ENCODE results near the gene B3GNT8.
"Not testable (repeated sequence)": the region's sequence is repeated elsewhere in the genome, so short reads cannot be mapped to it uniquely, and the experiment has no call there.

B3GNT8 gene

DNA sequence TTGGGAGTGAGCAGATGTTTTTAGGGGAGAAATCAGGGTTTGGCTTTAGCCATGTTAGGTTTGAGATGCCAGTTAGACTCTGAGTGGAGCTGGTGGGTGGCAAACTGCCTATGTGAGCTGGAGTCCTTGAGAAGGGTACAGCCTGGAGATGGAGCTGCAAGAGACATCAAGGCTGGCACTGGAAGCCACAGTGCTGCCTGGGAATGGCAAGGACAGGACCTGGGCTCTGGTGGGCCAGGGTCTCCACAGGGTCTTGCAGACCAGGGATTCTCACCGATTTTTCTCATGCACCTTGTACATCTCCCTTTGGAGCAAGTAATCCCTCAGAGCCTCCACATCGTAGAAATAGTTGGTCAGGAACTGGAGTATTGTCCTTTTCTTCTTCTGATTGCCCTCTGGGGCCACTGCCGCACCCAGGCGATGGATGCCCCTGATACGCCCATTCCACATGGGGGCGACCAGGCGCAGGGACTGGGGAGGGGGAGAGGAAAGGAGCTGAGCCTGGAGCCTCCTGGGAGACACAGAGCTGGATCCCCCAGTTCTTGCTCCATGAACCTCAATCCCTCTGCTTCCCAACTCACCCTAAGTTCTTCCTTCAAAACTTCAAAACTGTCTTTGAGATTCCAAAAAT, 10.9 kb upstream of the B3GNT8 start:
- no peak for DNase-seq (ENCODE audit: low spot score)

DNA sequence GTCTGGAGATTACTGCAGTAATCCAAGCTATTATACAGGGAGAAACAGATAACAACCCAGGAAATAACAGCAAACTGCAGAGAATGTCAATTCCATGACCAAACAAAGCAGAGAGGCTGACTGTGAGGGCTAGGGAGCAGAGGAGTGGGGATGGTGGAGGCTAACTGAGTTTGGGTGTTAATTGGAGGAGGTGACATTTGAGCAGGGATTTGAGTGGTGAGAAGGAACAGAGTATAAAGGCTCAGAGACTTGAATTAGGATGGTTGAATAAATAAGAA, 9.4 kb upstream of the B3GNT8 start:
- no peak for DNase-seq (ENCODE audit: low spot score)

DNA sequence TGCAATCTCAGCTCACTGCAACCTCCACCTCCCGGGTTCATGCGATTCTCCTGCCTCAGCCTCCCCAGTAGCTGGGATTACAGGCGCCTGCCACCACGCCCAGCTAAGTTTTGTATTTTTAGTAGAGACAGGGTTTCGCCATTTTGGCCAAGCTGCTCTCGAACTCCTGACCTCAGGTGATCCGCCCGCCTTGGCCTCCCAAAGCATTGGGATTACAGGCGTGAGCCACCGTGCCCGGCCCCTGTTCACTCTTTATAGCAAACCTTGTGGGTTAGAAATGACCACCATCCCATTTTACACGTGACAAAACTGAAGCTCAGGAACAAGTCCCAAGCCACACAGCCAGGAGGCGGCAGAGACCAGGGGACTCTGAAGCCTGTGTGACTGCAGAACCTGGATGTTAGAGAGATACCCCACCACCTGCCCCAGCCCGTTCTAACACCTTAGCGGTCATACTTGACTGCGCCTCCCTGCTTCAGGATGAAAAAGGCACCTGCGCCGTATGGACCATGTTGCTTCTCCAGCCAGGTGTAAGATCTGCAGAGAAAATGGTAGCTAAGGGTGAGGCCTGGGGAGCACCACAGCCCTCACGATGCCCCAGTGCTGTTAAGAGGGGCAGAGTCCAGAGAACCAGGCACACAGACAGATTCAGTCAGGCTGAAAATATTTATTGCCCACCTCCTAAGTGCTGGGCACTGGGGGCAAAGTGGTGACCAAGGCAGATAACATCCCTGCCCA, 8.9 kb upstream of the B3GNT8 start:
- DNase-seq (ENCODE audit: low spot score): no peak

DNA sequence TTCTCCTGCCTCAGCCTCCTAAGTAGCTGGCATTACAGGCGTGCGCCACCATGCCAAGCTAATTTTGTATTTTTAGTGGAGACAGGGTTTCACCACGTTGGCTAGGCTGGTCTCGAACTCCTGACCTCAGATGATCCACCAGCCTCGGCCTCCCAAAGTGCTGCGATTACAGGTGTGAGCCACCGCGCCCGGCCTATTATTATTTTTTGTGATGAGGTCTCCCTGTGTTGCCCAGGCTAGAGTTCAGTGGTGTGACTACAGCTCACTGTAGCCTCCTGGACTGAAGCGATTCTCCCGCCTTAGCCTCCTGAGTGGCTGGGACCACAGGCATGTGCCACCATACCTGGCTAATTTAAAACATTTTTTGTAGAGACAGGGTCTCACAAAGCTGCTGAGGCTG, 8.2 kb upstream of the B3GNT8 start:
- DNase-seq (ENCODE audit: low spot score): not testable (repeated sequence)

DNA sequence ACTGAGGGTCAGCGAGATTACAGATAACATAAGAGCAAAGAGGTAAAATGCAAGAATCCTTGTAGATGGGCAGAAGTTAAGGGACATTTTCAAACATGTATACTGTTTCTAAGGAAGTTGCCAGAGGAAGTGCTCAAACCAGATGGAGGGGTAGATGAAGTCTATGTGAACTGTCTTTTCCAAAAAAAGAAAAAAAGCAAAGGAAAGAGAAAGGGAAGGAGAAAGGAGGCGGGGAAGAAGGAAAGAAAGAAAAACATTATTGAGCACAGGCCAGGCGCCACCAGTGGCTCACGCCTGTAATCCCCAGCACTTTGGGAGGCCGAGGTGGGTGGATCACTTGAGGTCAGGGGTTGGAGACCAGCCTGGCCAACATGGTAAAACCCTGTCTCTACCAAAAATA, 7.3 kb upstream of the B3GNT8 start:
- no peak for DNase-seq (ENCODE audit: low spot score)

DNA sequence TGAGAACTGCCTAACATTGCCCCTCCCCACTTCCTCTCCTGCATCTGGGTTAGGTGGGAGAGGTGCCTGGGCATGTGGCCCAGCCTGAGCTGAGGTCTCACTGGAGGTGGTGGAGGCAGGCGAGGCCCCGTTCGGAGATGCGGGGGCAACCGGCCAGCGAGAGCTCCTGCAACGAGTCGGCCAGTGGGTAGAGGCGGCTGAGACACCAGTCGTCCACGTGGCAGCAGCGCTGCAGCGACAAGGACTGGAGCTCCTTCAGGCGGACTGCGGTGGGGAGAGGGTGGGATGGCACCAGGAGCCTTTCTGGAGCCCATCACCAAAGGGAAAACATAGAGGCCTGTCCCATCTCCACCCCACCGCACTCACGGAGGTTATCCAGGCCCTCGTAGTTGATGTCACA, 6.0 kb upstream of the B3GNT8 start:
- DNase-seq (ENCODE audit: low spot score): no peak

DNA sequence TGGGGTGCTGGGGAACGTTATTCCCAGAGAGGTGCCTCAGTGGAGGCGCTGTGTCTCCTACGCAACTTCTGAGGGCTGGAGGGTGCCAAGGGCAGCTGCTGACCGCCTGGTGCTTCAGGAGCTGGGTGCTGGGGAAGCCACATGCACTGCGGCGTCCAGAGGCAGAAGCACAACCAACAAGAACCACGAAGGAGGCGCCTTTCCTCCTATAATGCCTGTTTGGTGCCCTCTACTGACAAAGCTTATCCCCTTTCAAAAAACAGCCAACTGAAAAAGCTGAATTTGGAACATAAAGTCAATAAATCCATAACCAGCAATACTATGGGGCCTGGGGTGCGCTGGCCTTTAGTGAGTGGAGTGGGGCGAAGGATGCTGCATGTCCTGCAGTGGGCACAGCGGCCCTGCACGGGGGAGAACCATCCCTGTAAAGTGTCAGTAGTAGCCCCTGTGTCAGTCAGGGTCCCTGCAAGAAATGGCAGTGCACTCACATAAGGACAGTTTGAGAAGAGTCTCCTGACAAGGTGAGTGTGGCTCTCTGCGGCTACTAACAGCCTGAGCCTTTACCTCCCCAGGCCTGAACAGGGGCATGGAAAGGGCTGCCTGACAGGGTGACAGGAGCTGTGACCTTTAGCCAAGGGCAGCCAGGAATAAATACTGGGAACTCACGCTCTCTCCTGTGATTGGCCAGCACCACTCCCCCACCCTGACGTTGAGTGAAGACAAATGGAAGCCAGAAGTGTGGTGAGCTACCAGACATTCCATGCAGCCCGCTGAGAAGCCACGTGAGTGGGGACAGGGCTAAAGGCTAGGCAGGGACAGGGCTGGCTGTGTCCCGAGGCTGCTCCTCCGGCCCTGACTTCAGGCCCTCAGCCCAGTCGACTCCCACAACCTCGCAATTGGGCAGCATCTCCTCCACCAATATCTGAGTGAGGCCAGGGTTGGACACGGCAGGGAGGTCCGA, 4.5 kb upstream of the B3GNT8 start:
- no peak for DNase-seq (ENCODE audit: low spot score)

DNA sequence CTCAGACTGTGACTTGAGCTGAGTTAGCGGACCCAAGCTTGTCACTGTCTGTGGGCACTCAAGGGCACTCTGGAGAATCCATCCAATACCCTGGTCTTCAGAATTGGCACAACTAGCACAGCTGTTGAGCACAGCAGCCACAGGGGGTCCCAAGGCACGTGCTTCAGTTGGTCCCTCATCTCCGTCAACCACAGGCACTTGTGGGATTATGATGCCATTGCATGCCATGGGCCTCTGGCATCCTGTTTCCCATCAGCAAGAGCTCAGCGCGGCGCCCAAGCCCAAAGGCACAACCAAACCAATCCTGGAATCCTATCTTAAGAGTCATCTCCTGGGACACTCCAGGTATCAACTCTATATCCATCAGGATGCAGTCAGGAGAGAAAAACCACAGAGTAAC, 3.7 kb upstream of the B3GNT8 start:
- DNase-seq (ENCODE audit: low spot score): no peak

DNA sequence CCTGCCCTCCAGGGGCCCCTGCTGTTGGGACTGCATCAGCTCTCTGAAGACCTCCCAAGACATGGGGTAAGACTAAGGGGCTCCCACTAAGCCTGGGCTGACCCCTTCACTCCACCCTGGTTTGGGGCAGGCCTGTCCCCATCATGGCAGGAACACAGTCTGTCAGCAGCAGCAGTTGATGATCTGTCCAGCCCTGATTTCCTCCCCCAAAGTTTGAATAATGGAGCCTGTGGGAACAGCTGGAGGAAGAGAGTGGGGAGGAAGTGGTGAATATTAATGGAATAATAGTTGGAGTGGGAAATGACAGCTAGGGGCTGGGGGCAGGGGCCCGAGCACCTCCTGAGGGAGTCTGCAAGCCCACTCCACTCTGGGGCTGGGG, 1.3 kb upstream of the B3GNT8 start:
- DNase-seq (ENCODE audit: low spot score): no peak

DNA sequence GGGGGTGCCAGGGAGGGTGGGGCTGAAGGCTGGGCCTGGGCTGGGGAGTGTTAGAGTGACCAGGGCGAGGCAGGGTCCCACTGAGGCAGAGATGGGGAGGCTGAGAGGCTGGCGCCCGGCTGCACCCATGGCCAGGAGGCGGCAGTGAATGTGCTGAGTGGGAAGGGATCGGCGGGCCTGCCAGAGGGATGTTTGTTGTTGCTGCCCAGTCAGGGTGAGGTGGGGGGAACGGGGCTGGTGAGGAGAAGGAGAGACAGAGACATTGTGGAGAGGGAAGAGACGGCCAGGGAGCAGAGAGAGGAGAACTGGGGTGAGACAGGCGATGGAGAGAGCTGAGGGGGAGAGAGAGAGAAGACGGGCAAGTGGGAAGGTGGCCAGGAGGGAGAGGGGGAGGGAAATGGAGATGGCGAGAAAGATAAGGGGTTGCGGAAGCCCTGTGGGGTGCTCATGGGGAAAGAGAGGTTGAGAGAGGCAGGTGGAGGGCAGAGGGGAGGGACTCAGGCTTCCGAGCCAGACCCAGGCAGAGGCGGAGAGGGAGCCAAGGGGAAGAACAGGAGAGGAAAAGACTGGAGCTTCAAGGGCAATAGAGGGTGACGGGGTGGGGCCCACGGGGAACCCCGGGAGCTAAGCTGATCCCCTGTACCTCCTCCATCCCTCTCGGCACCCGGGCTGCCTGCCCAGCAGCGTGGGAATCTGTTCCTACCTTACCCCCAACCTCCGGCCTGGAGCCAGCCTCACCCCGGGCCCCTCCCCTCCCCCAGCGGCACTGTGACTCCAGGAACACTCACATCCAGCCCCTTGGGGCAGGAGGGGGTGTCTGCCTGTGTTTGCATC, 690 bp upstream of the B3GNT8 start:
- DNase-seq (ENCODE audit: low spot score): no peak

DNA sequence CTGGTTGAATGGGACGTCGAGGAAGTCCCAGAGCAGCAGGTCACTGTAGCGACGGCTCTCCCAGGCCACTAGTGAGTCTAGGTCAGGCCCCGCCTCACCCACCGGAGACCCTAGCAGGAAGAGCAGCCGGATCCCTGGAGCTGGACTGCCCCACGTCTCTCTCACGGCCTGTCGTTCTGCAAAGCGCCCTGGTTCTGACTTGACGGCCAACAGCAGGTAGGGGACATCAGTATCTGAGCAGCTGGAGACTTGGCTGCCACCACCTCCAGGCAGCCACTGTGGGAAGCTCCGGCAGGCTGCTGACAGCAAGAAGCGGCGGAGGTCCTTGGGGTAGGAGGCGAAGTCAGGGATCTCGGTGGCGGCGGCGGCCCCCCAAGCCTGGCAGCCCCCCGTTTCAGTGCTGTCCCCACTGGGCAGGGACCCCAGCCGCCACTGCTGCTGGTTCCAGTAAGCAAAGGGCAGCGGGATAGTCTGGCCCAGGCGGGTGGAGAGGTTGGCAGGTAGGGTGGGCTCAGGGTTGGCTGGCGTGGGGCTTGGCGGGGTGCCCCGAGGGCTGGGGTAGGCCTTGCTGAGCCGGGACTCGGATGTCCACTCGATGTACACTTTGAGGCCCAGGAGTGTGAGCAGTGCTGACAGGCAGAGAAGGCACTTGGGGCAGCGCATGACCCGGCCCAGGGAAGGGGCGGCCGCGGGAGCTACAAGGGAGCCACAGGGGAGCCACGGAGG, 895 bp downstream of the B3GNT8 start:
- DNase-seq (ENCODE audit: low spot score): no peak

DNA sequence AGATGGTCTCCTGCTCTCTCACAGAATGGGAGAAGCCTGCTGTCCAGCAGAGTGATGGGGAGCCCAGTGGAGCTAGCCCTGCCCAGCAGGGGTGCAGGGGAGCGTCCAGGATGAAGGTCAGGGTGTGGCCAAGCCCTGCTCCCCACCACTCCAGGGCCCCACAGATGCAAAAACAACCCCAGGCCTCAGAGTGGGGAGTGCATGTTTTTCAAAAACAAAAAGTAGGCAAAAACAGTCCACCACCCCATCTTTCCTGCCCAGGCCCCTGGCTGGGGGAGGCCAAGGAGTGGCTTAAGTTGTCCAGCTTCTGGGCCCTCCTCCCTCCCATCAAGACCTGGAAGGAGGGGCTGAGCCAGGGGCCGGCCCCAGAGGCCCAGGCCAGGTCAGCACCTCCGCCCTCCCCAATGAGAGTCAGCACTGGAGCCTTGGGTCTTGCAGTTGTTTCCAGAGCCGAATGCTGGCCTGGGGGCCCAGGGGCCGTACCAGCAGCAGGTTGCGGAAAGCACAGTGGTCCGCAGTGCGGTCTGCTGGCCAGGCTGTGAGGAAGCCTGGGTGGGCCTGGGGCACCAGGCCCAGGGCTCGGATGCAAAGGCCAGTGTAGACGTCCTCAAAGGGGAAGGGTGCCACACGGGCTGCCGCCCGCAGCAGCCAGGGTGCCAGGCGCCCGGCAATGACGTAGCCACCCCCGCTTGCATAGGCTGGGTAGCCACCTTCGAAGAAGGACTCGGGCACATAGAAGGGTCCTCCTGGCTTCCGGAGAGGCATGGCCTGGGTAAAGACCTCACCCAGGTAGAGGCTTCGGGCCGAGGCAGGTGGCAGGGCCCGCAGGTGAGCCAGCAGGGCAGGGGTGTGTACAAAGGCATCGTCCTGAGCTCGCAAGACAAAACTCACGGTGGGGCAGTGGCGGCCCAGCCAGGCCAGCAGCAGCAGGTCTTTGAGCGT, 1.7 kb downstream of the B3GNT8 start:
- DNase-seq (ENCODE audit: low spot score): no peak

DNA sequence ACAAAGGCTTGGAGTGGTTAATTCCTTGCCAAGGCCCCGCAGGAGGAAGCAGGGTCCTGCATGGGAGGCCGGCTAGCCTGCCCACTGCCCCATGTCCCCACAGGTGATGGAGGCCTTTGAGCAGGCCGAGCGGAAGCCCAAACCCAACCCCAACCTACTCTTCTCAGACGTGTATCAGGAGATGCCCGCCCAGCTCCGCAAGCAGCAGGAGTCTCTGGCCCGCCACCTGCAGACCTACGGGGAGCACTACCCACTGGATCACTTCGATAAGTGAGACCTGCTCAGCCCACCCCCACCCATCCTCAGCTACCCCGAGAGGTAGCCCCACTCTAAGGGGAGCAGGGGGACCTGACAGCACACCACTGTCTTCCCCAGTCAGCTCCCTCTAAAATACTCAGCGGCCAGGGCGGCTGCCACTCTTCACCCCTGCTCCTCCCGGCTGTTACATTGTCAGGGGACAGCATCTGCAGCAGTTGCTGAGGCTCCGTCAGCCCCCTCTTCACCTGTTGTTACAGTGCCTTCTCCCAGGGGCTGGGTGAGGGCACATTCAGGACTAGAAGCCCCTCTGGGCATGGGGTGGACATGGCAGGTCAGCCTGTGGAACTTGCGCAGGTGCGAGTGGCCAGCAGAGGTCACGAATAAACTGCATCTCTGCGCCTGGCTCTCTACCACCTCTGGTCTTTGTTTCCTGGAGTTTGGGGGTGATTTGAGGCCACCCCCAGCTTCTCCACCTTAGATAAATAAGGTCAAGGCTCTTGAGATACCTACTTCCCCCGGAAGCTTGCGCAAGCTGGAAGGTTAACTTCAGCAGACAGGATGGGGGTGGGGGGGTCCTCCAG, 2.6 kb downstream of the B3GNT8 start:
- DNase-seq (ENCODE audit: low spot score): no peak

DNA sequence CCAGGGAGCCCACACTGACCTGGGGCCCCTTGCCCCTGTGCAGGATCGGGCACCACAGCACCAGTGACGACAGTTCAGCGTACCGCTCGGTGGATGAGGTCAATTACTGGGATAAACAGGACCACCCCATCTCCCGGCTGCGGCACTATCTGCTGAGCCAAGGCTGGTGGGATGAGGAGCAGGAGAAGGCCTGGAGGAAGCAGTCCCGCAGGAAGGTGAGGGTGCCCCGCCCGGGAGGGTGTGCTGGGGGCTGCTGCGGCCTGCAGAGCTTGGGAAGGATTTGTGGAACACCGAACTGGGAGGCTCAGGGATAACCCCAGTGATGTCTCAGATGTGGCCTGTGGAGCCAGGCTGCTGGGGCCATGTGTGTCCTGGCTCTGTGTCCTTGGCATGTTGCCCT, 4.2 kb downstream of the B3GNT8 start:
- no peak for DNase-seq (ENCODE audit: low spot score)

DNA sequence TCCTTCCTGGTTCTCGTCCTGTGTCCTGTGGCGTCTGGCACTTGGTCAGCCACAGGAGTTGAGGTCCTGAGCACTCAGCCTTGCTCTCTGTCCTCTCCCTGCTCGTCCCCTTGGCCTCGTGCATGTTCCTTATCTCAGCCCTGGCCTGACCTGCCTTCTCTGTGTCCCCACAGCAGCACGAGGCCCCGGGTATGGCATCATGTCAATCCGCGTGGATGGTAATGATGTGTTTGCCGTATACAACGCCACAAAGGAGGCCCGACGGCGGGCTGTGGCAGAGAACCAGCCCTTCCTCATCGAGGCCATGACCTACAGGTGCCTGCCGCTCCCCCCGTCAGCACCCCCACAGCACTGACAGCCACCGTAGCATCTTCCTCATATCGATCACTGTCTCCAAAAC, 4.7 kb downstream of the B3GNT8 start:
- DNase-seq (ENCODE audit: low spot score): no peak

DNA sequence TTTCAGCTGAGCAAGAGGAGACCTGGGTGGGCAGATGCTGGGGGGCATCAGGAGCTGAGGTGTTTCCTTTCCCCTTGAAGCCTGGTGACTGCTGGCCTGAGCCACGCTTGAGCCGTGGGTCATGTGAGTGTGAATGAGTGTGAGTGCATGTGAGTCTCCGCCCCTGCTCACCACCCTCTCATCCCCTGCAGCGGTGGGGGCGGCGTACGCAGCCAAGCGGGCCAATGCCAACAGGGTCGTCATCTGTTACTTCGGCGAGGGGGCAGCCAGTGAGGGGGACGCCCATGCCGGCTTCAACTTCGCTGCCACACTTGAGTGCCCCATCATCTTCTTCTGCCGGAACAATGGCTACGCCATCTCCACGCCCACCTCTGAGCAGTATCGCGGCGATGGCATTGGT, 5.2 kb downstream of the B3GNT8 start:
- no peak for DNase-seq (ENCODE audit: low spot score)

DNA sequence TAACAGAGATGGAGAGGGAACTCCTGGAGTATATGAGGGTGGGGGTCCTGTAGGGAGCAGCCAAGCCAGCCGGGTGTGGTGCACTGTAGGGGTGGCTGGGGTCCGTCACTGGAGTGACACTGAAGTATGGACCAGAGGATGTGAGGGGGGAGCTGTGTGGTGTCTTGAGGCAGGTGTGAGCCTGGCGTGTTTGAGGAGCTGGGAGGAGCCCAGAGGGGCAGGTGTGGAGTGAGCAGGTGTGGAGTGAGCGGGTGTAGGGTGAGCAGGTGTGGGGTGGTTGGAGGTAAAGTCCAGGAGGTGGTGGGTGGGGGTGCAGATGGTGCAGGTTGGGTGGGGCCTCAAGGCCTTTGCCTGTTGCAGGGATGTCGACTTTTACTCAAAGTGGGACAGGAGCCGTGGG, 5.9 kb downstream of the B3GNT8 start:
- no peak for DNase-seq (ENCODE audit: low spot score)

DNA sequence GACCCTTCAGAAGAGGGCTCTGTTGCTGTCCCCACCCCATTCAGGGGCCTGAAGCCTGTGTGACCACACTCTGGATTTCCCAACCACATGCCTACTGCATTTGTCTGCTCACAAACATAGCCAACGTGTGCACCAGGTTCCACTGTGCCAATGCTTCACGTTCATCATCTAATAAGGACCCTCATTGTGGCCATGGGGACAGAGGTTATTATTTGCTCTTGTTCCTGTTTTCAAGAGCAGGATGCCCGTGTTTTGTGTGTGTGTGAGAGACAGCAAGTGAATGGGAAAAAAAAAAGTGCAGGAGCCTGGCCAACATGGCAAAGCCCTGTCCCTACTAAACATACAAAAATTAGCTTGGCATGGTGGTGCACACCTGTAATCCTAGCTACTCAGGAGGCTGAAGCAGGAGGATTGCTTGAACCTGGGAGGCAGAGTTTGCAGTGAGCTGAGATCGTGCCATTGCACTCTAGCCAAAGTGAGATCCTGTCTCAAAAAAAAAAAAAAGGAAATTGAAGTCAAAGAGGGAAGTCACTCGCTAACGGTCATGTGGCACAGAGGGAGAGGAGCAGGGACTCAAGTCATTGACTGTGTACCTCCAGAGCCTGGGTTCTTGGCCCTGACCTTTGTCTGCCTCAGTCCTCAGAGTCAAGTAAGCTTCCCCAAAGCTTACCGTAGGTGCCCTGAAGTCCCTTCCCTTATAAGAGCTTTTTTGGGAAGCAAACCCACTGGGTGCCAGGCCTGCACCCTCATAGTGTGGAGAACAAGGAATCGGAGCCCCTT, 6.9 kb downstream of the B3GNT8 start:
- DNase-seq (ENCODE audit: low spot score): no peak

DNA sequence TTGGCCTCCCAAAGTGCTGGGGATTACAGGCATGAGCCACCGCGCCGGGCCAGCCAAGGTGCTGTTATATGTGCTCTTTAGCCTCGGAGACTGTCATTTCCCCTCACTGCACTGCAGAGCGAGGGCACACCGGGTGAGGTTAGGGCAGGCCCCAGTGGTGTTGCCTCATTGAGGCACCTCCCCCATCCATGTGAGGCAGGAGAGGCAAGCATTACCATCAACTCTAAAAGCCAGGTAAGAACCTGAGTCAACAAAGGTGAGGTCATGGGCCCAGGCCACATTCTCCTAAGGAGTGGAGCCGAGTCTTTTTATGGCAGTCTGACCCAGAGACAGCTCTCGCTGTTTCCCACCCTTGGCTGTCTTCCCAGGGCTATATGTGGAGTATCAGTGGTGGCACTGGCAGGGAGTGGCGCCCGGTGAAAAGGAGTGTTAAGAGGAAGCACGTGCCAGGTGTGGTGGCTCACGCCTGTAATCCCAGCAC, 10.9 kb downstream of the B3GNT8 start:
- DNase-seq (ENCODE audit: low spot score): no peak
